SU-DHL-6 (cell line): ENCODE results near the gene ZSWIM8.

Experiments used
- CTCF ChIP-seq: fragments of 200-600 bp; sonication (generic); IDR thresholded peaks from one replicate; pipeline ENCODE4 v1.5.1; 2017; ENCODE audit warnings: antibody characterized with exemption, mild to moderate bottlenecking, low read length, moderate library complexity; ENCODE audit not compliant: insufficient read depth, poor library complexity, severe bottlenecking
- EZH2phosphoT487 ChIP-seq: fragments of 200-600 bp; sonication (generic), shearing (Covaris generic); conservative IDR thresholded peaks from 2 replicates; pipeline ENCODE4 v1.6.1; 2018; ENCODE audit warnings: mild to moderate bottlenecking, antibody characterized with exemption, low read length, moderate library complexity, mixed read lengths

DNA sequence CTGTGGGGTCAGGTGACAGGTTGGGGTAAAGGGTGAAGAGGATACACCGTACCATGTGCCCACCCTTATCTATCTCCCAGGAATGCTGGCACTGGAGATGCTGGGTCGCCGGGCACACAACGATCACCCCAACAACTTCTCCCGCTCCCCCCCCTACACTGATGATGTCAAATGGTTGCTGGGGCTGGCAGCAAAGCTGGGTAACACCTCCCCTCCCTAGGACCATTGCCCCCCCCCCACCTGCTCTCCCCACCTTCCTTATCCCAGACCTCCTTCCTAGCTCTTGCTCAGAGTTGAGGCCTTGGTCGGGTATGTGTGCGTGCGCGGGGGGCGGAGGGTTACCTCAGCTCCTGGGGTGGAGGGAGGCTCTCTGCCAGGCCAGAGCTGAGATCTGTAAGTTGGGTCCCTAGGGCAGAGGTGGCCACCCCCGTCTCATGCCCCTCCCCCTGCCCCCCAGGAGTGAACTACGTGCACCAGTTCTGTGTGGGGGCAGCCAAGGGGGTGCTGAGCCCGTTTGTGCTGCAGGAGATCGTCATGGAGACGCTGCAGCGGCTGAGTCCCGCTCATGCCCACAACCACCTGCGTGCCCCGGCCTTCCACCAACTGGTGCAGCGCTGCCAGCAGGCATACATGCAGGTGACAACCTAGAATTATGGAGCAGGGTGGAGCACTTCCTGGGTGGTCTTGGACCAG lies 15.3 kb downstream of the ZSWIM8 start:
- TF ChIP-seq CTCF (no peak), EZH2phosphoT487 (no peak)
